HG03432 (cell line): ENCODE results near the gene APBA3.

ENCODE experiments used
- ATAC-seq: cut with Tn5 transposase; IDR thresholded peaks from one replicate; pipeline ENCODE4 v1.9.1; 2021; ENCODE audit warnings: mild to moderate bottlenecking, moderate library complexity; ENCODE audit not compliant: unreplicated experiment

Gene APBA3

GRCh38 chr19:3761382-3762129 lies at the start of gene APBA3:
Gene APBA3 (minus strand): TSS chr19:3761692. CDS start chr19:3760264, 1,428 bp downstream.
- peak; percentile 55 for ATAC-seq

- ATAC-seq, result no peak
Measured at GRCh38 chr19:3810708-3811355, 49.3 kb upstream of the APBA3 start.

GRCh38 chr19:3809881-3810707 lies 48.6 kb upstream of the APBA3 start:
- no peak for ATAC-seq

- ATAC-seq, result no peak
Measured at GRCh38 chr19:3808420-3809143, 47.1 kb upstream of the APBA3 start.

- no peak for ATAC-seq
Measured at GRCh38 chr19:3807574-3808354, 46.3 kb upstream of the APBA3 start.

GRCh38 chr19:3807131-3807480 lies 45.6 kb upstream of the APBA3 start:
- ATAC-seq, result no peak

- no peak for ATAC-seq
Measured at GRCh38 chr19:3805859-3806258, 44.4 kb upstream of the APBA3 start.

GRCh38 chr19:3804429-3804828 lies 42.9 kb upstream of the APBA3 start:
- no peak for ATAC-seq

- ATAC-seq, result no peak
Measured at GRCh38 chr19:3803986-3804385, 42.5 kb upstream of the APBA3 start.

- ATAC-seq, result no peak
Measured at GRCh38 chr19:3803114-3803888, 41.8 kb upstream of the APBA3 start.

GRCh38 chr19:3801412-3802096 lies 40.1 kb upstream of the APBA3 start:
- ATAC-seq, result no peak

- no peak for ATAC-seq
Measured at GRCh38 chr19:3800996-3801395, 39.5 kb upstream of the APBA3 start.

GRCh38 chr19:3798137-3798536 lies 36.6 kb upstream of the APBA3 start:
- ATAC-seq, result no peak

- no peak for ATAC-seq
Measured at GRCh38 chr19:3796358-3796757, 34.9 kb upstream of the APBA3 start.

- no peak for ATAC-seq
Measured at GRCh38 chr19:3793799-3794198, 32.3 kb upstream of the APBA3 start.

- ATAC-seq, result no peak
Measured at GRCh38 chr19:3792114-3792513, 30.6 kb upstream of the APBA3 start.

- no peak for ATAC-seq
Measured at GRCh38 chr19:3790941-3791340, 29.4 kb upstream of the APBA3 start.

- no peak for ATAC-seq
Measured at GRCh38 chr19:3790209-3790734, 28.8 kb upstream of the APBA3 start.
